Activated CD8-positive, alpha-beta memory T cell treated with anti-CD3 and anti-CD28 coated beads, Interleukin-2, amount 50 U/mL, for 24 hours (primary cell): ENCODE measurements around the gene MAGI1.

ENCODE experiments used
- DNase-seq: peaks from one replicate; pipeline ENCODE4 v3.0.0-alpha.2; 2020; ENCODE audit errors: extremely low read depth

MAGI1 gene

DNA sequence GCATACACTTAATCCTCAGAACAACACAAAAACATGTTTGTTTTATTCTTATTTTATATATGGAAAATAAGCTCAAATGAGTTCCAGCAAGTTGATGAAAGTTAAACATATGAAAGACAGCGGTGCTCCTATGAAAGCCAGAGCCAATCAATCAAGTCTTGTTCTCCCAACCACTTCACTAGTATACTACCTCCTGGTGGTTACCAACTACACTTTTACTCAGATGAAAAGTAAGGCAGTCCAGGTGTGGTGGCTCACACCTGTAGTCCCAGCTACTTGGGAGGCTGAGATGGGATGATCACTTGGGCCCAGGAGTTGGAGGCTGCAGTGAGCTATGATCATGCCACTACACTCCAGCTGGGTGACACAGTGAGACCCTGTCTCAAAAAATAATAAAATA is 66.0 kb downstream of the MAGI1 start:
- DNase-seq: no peak

DNA sequence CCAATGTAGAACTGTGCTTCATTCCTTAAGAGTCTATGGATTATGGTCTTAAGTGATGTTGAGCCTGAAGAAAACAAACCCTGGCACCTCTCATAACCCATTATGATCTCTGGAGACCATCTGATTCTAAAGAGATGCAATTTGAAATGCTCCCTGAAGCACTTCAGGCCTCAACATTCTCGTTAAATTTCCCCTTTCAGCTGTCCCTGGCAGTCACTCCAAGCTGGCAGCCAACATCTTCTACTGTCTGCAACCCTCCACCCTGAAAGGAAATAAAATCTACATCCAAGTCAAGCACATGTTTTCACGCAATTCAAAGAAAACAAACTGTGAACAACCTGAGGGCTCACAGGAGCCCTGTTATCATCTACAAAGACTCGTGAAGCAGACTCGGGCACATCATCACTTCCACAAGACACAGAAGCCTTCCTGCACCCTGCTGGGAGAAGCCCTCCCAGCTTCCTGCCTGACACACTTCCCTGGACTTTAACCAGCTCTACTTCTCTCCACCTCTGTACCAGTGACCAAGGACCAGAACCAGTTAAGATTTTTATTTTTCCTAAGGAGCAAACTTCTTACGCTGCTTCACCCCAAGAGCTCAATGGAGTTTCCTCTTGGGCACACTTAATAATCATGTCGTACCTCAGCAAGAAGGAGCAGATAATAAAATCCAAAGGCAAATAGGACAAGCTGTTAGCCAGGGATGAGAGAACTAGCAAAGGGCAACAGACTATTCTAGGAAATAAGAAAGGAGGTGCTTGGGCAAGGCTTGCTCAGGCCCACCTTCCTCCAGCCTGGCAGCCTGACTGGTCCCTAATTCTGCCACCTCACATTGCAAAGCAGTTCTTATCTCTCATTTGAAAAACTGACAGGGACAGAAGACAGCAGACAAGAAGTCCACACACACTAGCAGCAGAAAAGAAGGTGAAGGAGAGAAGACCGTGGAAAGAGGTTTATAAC is 67.1 kb downstream of the MAGI1 start:
- no peak for DNase-seq

DNA sequence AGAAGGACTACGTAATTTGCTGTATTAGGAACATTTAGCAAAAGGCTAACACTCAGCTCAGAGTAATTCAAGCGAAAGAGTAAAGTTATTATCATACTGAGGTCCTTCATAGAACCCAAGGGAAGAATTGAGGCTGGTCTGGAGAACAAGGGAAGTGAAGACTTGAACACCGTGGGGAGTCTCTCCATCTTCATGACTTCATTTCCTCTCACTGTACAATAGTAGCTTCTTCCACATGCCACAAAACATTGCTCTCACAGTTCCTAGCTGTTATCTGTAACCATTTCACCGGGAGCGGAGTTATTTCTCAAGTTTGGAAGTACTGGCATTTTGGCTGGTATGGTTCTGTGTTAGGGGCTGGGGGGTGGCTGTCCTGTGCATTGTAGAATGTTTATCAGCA is 69.7 kb downstream of the MAGI1 start:
- DNase-seq: no peak

DNA sequence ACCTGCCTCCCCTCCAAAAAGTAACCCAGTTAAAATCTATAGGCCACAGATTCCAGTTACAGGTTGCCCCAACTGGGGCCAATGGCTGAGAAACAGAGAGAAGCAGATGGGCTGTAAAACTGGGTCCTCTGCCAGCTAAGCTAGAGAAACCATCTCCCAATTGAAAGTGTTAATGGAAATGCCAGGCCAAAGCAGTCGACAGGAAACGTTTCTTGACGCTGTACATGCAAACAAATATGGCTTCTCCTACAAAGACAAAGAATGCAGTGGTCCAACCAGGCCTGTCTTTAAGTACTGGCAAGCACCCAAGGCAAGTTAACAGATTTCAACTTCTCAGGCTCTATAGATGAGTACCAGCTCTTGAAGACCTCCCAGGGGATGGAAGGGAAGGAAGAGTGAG is 71.3 kb downstream of the MAGI1 start:
- no peak for DNase-seq

DNA sequence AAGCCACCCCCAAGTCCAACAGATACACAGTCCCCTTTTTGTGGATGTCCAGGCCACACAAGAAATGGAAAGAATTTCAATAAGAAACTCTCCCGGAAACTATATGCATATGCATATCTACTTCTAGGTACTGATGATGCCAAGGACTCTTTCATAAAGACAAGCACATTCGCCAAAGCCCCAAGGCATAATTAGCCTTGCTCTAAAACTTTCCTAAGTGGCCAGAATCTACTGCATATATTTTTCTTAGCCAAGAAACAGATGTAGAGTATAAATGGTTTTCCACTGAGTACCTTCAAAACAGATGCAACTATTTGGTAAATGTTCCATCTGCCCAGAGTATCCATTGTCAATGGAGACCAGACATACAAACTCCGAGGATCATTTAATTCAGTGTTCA is 73.9 kb downstream of the MAGI1 start:
- DNase-seq: no peak

DNA sequence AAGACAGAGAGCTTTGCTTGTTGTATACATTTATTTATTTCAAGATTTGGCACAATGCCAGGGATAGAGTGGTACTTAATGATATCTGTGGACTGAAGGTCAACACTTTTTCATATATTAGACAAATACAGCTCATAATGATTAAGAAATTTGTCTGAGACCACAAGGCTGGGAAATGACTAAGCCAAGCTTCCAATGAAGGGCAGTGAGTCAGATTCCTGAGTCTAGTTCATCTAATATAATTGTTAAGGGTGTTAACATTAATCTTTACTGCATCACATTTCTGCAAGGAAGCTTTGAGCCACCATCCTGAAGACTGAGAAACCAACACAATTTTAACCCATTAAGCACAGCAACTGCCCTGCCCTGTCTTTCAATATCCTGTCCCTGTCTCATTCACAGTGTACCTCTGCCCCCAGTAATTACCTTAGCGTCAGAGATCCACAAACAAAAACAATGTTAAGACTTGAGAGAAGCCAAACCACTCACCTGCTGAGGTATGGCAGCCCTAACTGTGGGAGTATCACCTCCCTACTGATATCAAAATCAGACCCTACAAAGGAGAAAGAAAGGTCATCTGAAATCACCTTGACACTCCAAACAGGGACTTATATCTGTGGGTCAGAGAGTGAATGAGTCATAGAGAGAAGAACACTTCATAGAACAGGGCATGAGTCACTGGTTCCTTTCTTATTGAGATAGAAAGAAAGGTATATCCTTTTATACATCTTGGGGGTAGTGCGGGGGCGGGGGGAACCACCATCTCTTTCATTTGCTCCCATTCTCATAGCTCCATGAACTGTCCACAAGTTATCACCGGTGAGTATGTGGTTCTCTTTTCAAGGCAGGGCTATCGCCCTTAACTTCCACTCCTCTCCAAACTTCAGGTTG is 74.7 kb downstream of the MAGI1 start:
- DNase-seq: no peak

DNA sequence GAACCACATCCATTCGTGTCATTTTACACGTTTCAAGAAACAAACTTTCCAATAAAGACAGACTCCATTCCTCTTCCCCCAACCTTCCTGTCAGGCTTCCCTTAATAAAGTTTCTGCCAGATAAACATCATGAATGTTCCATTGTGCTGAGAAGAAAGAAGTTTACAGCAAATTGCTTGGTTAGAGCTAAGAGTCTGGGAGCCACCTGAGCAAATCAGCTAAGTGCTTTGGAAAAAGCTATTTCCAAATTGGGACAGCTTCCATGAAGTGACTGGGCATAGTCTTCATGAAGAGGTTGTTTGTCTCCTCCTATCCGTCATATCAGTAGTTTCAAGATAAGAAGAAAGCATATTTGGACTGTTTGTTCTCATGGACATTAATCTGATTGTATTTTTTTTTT is 77.0 kb downstream of the MAGI1 start:
- no peak for DNase-seq

DNA sequence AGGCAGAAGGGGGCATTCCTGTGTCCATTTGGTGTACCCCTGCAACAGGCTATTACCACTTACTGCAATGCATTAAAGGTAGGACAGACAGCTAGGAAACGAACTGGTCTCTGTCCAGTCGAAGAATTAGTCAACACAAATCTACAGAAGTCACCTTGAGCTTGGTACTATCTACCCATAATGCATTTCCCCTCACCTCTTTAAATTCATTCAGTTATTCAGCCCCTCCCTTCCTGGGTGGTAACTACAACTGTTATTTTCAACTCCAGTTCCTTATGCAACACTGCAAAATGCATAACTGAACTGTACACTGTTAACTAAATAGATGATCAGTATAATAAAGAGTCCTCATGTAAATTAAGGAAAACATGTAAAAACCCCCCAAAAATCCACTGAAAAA is 77.6 kb downstream of the MAGI1 start:
- no peak for DNase-seq

DNA sequence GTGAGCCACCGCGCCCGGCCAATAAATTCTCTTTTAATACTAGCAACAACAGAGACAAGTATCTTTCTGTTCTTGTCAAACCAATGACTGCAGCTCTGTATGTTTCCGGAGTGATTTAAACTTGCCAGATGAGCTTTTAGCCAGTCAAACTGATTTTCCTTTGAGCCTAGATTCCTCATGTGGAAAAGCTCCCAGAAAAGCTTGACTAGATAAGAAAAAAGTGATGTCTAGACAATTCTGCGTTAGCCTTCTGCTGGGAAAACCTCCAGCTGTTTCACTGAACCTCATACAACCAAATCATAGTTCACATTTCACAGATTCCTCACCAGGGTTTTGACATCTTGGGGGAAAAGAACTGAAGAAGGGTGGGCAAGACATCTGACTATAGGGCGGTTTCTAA is 78.6 kb downstream of the MAGI1 start:
- DNase-seq: no peak

DNA sequence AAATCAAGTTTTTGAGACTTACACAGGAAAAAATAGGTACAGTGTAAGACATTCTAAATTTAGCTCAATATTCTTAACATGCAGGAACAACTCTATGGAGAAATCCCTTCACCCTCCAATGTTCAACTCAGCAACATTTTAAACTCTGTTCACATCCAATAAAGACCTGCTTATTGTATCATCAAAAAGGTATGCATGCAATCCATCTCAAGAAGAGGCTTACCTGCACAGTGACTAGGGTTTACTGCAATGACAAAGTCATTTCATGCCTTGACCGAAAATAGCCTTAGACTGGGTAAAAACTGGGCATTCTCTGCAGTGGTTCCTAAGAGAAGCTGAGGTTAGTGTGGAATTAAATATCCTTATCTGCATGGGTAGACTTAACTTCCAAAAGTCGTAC is 80.5 kb downstream of the MAGI1 start:
- no peak for DNase-seq

DNA sequence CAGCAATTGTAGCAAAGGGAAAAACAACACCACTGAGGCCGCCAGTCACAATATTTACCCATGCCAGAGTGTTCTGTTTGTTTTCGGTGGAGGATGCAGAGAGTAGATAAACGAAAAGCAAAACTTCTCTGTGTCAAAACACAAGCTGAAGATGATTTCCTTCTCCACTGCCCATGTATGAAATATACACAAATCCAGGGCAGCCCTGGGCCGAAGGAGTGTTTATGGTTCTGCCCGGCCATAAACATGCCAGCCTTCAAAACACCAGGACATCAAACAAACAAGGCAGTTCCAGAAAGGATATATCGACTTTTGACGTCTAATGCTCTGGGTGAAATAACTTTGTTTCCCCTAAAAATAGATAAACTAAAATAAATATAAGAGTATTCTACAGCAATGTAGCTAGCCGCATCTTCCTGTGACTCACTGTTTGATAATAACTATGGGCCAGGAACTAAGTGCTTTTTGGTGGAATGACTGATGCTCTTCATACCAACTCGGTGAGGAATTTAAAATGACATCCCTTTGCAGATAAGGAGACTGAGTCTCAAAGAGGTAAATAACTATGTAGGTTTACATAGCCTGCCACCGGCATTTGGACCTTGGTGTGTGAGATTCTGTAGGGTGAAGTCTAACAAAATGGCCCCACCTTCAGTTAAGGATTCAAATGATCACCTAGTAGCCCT is 82.8 kb downstream of the MAGI1 start:
- DNase-seq: no peak

DNA sequence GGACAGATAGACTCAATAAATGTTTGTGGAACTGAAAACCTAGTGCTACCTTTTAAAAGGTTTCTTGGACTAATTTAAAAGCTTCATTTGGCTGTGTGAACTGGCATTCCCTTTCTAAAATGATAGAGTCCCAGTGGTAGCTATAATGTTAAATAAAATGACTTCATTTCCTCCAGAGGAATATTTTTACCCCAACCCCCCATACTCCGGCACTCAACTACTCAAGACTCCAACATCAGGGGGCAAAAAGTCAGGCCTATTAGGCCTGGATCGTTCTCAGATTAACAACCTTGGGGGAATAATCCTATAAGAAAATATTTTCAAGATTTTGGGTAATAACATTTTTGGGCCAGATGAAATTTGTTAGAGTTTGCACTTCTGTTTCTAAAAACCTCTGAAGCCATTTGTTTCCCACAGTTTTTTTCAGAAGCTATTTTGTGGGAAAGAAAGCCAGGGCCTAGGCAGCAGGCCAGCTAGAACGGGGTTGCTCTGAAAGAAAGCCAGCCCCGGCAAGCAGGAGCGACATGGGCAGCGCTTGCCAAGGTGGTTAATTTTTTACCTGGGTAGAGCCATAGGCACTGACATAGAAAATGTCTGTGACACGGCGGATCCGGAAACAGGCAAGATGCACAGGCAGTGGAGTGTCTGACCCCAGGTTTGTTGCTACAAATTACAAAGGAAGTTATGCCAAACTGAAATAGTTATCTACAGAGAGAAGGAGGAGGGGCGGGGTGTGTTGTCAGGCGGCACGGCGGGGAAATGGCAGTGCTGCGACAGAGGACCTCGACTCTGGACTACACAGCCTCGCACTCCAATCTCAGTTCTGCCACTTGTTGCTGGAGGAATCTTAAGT is 84.6 kb downstream of the MAGI1 start:
- DNase-seq: no peak

DNA sequence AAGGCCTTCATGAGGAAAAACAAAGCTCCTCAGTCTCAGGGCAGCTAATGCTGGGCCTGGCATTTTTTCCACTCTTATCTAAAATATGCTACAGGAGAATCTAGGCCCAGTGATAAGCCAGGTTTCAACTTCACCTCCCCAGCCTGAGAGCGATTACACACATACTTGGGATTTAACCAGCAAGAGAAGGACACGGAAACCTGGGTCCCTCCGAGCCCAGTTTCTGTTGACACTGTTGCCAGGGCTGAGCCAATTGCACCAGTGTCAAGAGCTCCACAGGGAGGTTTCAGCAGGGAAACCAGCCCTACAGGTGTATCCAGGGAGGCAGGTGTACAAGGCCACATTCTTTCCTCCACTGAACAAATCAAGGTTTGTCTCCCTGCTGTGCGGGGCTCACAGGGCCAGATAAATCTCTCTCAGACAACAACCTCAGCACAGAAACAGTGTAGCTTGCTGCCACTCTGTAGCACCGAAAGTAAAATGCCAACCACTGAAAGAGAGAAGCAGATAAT is 85.4 kb downstream of the MAGI1 start:
- no peak for DNase-seq

DNA sequence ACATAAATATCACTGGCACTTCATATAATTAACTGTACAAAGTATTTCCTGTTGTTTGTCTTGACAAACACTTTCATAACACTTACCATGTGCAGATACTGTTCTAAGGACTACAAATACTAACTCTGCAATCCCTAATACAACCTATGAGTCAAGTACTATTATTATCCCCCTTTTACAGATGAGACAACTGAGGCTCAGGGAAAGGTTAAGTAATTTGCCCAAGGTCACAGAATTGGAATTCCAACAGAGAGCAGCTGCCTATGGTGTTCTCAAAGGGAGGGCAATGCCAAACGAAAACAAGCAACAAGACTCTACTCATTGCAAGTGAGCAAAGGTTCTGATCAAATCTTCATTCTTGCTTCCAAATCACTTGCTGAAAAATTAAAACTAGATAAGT is 85.9 kb downstream of the MAGI1 start:
- no peak for DNase-seq

DNA sequence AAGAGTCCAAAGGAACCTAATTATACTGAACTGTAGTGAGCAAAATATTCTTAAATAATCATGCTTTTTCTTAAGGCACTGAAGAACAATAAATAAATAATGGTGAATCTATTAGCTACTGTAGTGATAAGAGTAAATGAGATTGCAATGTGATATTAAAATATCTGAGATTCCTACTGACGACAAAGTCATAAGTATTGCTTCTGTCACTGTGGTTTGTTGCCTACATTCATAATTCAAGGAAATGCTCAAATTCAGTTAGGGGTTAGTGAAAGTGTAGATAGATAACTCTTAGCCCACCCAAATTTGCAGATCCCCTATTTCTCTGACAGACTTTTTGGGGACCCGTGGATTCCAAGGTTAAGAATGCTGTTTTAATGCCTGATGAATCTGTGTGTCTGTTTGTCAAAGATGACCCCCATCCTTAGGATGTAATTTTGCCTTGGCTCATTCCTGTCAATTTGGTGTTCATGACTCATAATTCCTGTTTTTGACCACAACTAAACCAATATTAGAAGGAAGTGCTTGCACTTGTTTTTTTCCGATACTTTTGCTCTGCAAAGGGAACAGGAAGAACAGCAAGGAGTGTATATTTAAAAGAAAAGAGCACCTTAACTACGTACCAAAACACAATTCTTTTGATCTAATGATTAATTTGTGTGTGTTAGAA is 86.7 kb downstream of the MAGI1 start:
- no peak for DNase-seq

DNA sequence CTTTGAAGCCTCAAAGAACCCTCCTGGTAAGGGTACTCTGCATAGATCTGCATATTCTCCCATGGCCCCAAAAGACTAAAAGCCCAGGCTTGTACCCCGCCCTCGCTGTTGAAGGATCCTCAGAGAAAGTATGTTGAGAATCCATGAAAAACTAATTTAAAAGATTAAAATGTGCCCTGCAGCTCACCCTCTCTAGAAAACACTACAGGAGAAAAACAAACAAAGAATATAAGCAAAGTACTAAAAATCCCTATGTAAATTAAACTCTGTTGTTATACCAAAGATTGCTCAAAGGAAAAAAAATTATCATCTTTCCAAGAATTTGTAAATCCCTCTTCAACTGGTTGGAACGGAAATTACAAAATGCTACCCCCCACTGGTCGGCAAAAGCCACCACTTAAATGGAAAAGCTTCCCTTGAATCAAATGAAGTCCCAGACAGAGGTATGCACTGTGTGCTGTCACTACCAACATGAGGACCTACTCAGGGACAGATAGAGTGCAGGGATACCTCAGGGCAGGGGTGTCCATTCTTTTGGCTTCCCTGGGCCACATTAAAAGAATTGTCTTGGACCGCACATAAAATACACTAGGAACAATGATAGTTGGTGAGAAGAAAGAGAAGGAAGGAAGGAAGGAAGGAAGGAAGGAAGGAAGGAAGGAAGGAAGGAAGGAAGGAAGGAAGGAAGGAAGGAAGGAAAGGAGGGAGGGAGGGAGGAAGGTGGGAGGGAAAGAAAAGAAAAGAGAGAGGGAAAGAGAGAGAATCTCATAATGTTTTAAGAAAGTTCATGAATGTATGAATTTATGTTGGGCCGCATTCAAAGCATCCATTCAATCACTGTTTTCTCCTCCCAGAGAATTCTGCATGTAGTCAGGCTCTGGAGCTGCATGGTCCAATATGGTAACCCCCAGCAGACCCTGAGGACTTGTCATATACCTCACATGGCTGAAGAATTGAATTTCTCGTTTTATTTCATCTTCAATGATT is 88.1 kb downstream of the MAGI1 start:
- no peak for DNase-seq

DNA sequence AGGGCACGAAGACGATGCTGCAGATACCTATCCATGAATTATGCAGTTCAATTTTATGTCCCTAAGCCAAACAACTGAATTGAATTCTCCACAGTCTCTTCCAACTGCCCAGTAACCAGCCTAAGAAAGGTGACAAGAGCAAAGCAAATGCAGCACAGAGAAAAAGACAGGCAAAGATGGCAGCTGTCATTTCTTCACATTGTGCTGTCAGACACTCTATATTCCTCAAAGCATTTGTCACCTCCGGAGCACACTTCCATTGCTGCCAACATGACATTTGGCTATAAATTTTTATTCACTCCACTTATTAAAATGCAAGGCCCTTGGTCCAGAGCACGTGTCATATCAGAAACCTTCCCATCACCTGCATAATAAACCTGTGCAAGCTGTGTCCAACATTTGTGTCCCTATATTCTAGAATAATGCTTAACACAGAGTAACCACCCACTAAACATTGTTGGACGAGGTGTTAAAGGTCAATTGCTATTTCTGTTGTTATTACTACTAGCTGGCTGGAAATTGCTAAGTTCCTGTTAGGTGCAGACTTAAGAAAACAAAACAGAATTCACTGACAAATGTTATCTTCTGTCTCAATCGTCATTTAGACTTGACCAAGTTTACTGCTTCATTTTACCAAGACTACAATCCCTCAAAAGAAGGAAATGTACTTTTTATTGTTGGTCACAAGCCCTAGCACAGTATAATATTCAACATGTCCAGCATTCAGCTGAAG is 89.7 kb downstream of the MAGI1 start:
- no peak for DNase-seq

DNA sequence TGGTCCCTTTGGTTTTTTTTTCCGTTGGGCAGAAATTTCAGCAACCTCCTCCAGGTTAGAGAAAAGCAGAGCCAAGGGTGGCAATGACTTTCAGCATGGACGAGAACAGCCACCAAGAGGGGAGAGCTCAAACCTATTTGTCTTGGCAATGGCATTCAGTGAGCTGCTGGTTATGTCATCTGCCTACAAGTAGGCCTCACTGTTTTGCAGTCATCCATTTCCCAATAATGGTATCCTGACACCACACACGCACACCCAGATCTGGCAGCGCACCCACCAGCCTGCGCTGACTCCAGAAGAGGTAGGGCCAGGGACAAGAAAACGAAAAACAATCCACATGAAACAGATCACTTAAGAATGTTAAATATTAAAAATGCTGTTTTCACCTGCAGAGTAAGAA is 92.3 kb downstream of the MAGI1 start:
- no peak for DNase-seq

DNA sequence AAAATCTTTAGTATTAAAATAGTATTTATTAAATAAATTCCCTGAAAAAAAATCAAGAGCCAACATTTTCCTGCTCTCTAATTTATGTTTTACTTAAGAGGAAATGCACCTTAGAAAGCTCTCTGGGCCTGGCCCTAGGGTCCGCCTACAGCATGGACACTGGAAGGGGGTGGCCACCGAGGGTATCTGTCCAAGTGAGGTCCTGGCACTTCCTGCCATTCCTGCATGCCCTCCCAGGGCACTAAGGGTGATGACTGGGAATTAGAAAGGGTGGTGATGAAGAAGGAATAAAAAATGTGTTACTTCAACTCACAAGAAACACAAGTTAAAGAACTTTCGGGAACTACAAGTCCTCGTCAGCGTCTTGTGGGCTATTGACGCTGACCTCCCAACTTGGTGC is 92.8 kb downstream of the MAGI1 start:
- no peak for DNase-seq
